Stimulated activated CD8-positive, alpha-beta memory T cell treated with anti-CD3 and anti-CD28 coated beads, Interleukin-4, amount 100 ng/mL, for 4 hours (primary cell): ENCODE results near the gene PTPRK.
"Not testable (repeated sequence)": the region's sequence is repeated elsewhere in the genome, so short reads cannot be mapped to it uniquely, and the experiment has no call there.

Experiments used
- DNase-seq, 2 donors: peaks; one replicate each; pipeline ENCODE4 v3.0.0-alpha.2; 2020; ENCODE audit warnings: low read depth in 2 of 2, low spot score in 1 of 2

The PTPRK gene

DNA sequence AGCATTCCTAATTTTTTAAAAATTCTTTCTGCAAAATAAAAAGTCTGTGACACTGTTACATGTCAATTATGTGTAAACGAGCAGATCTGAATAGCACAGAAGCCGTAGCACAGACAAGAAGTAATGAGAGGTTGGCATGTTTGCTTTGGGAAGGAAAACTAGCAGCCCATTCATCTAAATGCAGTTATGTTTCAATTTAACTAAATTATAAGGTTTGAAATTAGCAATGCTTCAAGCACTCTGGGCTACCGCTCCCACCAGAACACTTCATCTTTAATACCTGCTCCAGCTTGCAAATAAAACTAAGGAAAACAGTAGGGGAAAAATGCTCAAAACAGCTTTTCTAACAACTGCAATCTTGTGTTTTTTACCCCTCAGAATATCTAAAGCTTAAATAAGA, 73.9 kb downstream of the PTPRK start:
- DNase-seq = no peak

- no peak for DNase-seq
Measured at GRCh38 chr6:128443553-128443952, 76.8 kb downstream of the PTPRK start.

DNA sequence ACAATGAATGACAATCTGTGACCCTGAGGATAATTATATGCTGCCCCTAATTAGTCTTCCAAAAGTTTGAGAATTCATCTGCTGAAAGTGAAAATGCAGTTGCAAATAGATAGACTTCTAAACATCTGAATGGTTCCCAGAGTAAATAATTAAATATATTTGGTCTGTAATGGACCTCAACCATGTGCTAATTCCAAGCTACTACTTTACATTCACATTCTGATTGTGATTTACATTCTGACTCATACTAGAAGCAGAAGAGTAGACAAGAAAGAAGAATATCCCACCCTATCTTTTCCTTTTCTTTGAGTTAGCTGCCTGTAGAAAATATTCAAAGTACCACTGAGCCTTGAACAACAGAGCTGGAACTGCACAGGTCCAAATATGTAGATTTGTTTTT, 80.8 kb downstream of the PTPRK start:
- DNase-seq = no peak

- no peak for DNase-seq
Measured at GRCh38 chr6:128438393-128438792, 82.0 kb downstream of the PTPRK start.

DNA sequence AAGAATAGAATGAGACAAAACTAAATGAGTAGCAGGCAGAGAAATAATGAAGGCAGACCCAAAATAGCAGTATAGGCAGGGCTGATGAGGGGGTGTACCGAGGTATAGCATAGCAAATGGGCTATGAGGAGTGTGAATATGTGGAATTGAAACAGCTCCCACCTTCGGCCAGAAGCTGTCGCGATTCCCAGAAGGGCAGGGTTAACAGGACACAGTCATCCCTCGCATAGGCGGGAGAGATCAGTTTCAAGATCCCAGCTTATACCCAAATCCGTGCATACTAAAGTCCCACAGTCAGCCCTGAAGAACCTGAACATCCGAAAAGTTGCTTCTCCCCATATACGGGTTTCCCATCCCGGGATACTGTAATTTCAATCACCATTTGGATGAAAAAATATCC, 82.7 kb downstream of the PTPRK start:
- no peak for DNase-seq

- DNase-seq = not testable (repeated sequence)
Measured at GRCh38 chr6:128434752-128435151, 85.6 kb downstream of the PTPRK start.

DNA sequence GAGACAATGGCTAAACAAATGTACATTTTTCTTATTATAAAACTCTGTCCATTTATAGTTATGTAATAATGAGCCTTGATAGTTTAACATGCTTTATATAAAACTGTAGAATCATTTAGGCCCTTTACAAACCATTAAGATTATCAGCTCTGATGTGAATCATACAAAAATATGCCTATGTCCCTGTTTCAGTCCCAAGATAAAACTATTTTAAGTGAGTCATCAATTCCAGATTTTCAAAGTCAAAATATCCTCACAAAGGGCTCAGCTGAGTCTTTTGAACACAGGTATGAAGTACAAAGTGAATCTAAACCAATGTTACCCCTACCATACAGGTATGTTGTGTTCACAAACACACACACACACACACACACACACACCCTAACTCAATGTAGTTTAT, 88.0 kb downstream of the PTPRK start:
- no peak for DNase-seq

GRCh38 chr6:128427139-128427538, 93.3 kb downstream of the PTPRK start:
- no peak for DNase-seq

- no peak for DNase-seq
Measured at GRCh38 chr6:128425856-128426255, 94.5 kb downstream of the PTPRK start.

GRCh38 chr6:128422871-128423270, 97.5 kb downstream of the PTPRK start:
- DNase-seq = no peak

GRCh38 chr6:128422200-128422599, 98.2 kb downstream of the PTPRK start:
- no peak for DNase-seq

- no peak for DNase-seq
Measured at GRCh38 chr6:128421788-128422187, 98.6 kb downstream of the PTPRK start.

DNA sequence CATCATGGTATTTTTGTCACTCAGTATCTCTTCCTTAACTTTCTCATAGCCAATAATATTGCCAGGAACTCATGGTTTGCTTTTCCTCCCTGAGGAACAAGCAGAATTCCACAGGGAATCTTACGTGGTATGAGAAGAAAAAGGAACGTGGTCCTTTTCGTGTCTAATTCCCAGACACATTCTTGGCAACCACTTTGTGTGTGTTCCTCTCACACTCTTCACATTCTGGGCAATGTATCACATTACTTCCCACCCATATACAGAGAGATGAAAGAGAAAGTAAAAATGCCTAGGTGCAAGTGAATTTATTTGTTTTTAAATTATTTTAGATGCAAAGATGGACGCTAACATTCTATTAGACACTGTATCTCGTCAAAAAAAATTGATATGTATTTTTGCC, 102.7 kb downstream of the PTPRK start:
- no peak for DNase-seq

- DNase-seq = no peak
Measured at GRCh38 chr6:128415387-128415786, 105.0 kb downstream of the PTPRK start.

- no peak for DNase-seq
Measured at GRCh38 chr6:128414943-128415342, 105.5 kb downstream of the PTPRK start.

DNA sequence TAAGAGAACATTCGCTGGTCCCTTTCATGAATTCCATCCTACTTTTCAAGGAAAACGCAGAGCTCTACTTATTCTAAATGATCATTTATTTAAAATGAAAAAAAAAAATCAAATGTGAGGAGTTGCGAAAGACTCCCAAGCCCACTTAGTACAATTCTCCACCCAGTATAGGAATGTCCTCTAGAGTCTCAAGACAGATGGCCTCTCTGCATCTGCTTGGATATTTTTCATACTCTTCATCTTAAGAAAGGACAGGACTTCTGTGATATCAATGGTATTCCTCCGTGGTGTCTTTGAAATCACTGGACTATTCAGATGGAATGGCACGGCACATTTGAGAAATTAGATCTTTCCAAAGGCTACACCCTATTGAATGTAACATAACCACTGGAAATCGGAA, 107.1 kb downstream of the PTPRK start:
- DNase-seq = no peak

DNA sequence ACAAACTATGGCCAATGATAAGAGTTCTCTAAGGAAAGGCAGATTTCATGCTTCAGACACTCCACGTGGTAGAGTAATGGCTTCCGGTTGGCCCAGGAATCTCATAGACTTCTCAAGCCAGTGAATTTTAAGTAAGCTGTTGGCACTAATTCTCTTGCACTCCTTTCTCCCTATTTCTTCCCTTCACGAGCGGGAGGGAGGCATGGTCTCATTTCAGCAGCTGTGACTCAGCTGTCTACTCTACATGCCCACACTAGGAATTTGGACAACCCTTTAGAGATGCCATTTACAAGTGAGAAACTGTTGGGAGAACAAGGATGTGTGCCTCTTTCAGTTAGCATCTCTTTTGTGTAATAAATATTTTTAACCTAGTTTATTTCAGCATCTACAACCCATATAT, 107.7 kb downstream of the PTPRK start:
- no peak for DNase-seq

DNA sequence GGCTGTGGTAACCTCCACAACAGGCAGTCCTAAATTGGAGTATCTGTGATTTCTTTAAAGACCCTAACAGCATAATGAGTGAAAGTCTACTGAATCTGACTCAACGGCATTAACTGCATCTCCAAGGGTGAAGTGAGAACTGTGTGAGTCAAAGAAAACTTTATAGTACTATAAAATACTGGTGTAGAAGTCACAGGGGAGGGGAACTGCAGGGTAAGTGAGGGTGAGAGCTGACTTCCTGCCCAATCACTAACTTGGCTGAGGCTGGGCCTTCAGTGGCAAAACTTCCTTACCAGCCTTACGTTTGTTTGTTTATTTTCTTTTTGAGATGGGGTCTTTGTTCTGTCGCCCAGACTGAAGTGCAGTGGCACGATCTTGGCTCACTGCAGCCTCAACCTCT, 109.8 kb downstream of the PTPRK start:
- DNase-seq = no peak

DNA sequence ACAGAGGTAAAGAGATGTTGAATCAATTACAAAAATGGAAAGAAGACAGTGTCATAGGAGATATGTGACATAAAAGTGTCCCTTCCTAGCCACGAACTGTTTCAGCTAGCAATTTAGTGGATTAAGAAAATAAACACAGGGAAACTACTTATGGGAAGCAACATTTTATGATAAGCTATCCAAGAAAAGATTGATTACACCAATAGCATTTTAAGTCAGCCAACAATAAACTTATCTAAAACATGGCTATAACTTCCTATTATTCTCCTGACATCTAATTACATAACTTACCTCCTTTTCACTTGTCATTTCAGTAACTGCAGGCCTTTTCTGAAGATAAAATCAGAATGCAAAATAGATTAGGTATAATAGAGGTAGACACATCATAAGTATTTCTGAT, 111.4 kb downstream of the PTPRK start:
- no peak for DNase-seq

GRCh38 chr6:128406453-128406852, 113.9 kb downstream of the PTPRK start:
- DNase-seq = no peak

DNA sequence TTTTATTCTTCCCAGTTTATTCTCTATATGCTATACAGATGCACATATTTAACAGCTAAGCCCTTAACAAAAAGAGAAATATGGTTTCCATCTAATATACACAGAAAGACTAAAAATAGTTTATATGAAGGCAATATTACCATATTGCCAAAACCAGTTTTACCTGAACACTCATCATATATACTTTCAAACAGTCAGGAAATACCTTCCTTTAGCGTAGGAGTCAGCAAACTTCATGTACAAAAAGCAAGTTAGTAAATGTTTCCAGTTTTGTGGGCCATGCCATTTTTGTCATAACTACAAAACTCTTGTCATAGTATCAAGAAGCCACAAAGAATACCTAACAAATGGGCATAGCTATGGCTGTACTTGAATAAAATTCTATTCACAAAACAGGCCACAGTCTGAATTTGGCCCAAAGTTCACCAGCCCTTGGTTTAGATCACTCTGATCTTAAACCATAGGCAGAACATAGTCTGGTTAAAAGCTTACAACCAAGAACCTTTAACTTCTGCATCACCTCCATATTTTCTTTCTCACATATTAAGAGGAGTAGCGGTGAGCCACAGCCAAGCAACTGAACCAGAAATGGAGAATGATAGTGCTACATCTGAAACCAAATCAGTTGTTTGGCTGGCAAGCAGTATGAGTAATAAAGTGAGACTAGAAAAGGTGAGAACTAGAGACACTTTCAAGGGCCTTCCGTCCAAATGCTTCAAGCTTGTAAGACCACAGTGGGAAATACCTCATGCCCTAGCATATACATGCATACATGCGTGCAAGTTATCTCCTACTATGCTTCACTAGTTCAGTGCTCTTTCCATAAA, 116.6 kb downstream of the PTPRK start:
- no peak for DNase-seq

- DNase-seq = no peak
Measured at GRCh38 chr6:128400875-128401274, 119.5 kb downstream of the PTPRK start.

DNA sequence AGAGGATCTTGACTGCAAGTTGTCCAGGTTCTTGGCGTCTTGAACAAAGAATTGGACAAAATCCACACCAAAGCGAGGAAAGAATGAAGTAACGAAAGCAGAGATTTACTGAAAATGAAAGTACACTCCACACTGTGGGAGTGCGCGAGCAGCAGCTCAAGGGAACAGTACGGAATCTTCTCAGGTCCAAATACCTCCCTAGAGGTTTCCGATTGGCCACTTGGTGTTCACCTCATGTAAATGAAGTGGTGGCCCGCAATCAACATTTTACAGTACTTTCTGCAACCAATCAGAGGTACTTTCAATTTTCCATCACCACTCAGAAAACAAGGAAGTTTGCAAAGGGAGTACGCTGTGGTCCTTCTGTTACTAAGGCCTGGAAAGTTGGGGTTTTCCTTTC, 122.4 kb downstream of the PTPRK start:
- no peak for DNase-seq
